Glomerular endothelial cell (primary cell): ENCODE data around the gene PTPRO. TPM values are rescaled to one million over a fixed set of nuclear protein-coding genes. Genes with fewer than 3 reads are reported as not detected.

Experiments
- DNase-seq: peaks from one replicate; pipeline ENCODE4 v3.0.0-alpha.2; 2011; ENCODE audit warnings: low read depth, low spot score; ENCODE audit errors: extremely low read depth
- total RNA-seq: library from RNA; depleted of rRNA; stranded (reverse); fragments of >200 nt; gene quantifications from 2 replicates; pipeline ENCODE4 v1.2.3, GENCODE V29; 2015

PTPRO gene
- total RNA-seq, 1 donor from 2014 or later = not detected

DNA sequence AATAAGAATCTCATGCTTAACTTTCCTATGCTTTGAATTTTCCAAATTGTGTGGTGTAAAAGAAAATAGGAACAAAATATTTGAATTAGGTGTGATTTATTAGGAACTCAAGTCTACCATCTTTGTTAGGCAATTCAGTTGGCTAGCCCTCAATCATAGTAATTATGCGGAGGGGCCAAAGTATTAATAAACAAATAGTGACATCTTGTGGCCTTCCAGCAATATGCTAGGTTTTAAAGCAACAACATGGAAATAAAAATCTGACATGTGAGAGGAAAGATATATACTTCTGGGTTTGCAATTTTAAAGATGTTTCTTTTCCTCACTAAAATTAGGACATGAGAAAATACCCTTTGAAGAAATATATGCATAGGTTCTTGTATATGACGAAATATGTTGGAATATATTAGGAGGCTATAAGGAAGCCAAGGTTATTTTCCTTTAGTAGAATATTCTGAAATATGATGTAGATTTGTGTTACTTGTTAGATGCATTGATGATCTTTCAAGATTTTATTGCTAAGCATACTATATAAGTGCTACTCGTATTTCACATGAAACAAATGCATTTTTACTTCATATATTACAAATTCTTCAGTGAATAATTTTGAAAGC, 200.4 kb downstream of the PTPRO start:
- no peak for DNase-seq

DNA sequence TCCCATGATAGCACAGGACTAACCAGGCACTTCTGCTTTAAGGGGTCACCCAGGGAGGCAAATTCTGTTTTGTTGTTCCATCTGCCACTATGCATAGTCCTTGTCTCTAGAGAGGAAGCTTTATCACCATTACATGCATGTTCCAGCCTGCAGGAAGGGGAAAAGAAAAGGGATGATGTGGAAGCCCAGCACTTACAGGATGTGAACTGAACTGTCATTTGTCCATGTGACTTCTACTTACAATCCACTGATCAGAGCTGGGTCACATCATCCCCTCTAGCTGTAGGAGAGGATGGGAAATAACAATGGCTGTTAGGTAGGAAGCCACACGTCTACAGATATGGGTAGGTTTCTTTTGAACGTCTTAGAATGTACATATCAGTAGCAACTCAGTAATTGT, 203.1 kb downstream of the PTPRO start:
- no peak for DNase-seq

DNA sequence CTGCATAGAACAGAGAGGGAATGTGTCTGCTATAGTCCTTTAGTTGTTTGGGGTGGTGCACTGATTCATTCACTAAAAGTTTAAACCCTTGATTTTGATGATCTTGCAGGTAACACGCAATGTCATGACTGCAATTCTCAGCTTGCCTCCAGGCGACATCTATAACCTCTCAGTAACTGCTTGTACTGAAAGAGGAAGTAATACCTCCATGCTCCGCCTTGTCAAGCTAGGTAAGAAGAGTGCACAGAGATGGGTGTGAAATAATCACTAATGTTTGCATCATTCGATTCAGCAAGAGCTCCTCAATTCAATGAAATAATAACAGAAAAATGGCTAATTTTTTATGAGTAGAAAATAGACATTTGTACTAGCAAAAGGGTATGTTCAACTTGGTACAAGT, 203.7 kb downstream of the PTPRO start:
- no peak for DNase-seq

DNA sequence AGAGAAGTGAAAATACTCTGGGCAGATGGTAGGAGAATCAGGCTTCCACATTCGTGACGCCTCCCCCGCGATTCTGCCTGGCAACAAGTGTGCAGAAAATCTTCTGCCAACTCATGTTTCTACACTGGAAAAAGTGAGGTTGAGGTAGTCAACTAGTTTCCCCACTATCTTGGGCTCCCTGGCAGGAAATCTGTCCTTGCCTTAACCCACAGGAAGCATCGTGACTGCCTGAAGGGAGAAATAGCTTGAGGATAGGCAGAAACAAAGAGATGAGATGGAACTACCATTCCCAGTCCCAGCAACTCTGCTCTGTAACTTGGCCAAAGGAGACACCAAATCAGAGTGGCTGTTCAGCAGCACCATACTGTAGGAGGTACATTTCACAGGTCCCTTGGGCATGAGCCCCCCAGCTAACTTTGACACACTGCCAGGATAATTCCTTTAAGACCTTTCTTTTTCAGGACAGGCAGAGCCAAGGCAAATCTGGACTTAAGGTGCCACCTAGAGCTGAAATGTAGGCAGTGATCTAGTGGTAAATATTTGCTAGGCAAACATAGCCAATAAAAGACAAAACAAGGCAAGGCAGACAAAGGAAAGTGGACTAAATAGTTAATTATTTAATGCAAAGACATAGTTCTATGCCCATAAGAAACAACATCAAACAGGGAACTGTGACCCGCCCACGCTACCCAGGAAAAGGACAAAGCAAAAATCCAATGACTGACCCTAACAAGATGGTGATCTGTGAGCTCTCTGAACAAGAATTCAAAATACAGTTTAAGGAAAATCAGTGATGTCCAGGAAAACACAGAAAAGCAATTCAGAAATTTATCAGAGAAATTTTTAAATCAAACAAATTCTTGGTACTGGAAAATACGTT, 205.1 kb downstream of the PTPRO start:
- DNase-seq = no peak

DNA sequence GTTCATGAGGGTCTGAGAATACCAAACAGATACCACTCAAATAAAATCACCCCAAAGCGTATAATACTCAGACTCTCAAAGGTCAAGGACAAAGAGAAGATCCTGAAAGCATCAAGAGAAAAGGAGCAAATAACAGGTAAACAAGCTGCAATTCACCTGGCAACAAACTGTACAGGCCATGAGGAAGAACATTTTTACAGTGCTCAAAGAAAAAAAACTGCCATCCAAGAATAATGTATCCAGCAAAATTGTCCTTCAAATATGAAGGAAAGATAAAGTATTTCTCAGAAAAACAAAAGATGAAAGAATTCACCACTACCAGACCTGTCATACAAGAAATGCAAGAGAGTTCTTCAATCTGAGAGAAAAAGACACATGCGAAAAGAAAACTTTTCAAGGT, 206.4 kb downstream of the PTPRO start:
- DNase-seq = no peak

DNA sequence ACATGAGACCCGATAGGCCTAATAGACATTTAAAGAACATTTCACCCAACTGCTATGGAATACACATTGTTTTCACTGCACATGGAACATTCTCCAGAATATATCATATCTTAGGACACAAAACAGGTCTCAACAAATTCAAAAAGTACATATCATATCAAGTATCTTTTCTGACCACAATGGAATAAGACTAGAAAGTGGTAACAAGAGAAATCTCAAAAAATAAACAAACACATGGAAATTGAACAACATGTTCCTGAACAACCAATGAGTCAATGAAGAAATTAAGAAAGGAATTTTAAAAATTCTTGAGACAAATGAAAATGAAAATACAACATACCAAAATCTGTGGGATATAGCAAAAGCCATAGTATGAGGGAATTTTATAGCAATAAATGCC, 208.1 kb downstream of the PTPRO start:
- DNase-seq = no peak

DNA sequence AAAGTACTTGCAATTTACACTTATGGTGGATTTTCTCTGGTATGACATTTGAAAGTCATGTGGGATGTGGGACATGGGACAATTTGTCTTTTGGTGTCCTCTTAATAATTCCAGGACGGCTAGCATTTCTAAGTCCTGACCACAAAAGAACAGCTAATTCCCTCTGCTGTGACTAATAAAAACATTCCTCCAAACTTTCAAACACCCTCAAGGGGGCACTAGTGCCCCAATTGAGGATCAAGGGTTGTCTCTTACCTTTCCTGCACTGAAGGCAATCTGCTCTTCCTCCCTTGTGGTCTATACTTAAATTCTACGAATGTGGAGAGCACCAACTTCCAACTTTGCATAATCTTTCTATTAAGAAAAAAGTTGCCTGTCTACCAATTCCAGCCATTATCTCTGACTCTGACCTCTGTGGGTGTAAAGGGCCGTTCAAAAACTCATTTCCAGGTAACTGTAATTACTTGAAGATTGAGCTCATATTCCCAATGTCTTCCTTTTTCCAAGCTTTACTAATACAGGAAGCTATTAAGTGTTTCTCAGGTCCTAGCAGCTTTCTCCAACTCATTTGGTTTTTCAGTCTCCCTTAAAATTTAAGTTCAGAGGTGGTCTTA, 210.2 kb downstream of the PTPRO start:
- no peak for DNase-seq

DNA sequence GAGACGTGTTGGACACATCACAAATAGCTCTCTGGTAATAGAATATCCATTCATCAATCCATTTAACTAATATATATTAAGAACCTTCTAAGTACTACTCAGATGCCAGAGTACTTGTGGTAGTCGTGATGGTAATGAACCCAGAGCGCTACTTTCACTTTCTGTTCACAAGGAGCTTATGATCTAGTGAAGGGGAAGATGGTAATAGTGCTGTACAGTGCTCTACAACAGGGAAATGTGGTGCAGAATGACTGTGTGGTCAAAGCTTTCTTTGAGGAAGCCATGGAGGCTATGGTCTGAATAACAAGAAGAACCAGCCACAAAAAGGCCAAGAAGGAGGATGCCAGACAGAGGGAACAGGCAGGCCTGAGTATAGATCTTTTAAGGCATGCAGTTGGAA, 212.0 kb downstream of the PTPRO start:
- DNase-seq = no peak

DNA sequence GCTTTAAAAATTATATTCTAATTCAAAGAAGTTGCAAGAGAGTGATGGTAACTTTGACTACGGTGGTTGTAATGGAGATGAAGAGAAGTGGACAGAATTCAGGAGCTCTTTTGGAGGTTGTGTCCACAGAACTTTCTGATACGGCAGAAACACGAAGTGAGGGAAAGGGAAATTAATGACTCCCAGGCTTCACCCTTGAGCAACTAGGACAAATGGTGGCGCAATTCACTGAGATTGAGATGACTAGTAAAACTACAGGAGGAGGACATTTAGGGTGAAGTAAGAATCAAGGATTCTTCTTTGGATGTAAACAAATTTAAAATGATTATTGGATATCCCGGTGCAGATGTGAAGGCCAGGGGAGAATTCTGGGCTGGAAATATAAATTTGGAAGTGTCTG, 212.6 kb downstream of the PTPRO start:
- DNase-seq = no peak

DNA sequence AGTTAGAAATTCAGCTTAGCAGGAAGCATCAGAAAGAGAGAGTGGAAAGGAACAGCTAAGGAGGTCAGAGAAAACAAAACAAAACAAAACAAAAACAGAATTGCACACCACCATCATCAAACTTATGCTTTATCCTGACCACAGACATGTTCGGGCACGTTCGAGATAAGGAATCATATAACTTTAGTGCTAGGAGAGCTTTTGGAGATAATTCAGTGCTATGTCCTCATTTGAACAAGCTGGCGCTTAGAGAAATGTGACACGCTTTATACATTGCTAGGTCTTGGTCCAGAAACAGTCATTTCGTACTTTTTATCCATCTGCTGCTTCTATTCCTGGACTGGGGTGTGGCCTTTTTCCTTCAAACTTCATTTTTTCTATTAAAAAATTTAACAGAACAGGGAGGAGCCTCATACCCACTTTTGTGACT, 213.1 kb downstream of the PTPRO start:
- DNase-seq = no peak

DNA sequence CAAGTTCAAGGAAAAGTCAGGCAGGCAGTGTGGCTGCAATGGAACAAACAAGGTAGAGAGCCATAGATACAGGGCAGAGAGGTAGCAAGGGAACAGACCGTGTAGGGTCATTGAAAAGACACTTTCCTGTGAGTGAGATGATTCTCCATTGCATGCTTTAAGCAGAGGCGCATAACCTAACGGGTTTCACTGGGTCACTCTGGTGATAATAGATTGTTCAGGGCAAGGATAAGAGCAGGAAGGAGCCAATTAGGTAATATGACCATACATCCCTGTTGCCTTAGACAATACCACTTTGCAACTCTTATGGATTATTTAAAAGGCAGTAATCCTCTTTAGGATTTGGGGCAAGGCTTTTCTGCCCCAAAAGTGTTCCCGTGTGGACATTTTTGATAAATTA, 214.1 kb downstream of the PTPRO start:
- DNase-seq = no peak

DNA sequence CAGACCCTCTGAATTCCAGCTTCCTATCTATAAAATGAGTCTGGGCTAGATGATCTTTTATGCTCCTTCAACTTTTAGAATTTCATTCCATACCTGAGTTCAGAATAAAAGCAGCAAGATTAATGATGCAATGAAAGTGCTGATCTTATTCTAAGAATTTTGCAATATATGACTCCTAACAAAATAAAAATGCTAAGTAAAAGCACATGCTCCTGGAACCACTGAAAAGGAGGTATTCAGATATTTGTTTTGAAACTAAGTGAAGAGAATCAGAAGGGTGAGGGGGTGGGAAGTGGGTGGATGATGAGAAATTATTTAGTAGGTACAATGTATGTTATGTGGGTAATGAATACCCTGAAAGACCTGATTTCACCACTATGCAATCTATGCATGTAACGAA, 216.6 kb downstream of the PTPRO start:
- DNase-seq = no peak

DNA sequence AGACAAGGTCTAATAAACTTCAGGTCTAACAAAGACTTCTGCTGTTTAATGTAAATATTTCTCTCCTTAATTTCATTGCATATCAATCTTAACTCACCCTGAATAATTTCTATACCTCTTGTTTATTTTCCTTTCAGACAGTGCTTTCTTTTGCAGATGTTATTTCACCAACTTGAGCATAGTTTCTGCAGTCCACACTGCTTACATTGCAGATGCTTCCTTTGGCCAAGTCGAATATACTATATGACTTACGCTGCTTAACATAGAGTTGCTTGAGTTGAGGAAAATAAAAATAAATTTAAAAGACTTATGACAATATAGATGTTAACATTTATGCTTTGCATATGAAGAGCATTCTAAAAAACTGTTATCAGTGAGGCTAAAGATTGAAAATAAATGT, 217.7 kb downstream of the PTPRO start:
- DNase-seq = no peak

DNA sequence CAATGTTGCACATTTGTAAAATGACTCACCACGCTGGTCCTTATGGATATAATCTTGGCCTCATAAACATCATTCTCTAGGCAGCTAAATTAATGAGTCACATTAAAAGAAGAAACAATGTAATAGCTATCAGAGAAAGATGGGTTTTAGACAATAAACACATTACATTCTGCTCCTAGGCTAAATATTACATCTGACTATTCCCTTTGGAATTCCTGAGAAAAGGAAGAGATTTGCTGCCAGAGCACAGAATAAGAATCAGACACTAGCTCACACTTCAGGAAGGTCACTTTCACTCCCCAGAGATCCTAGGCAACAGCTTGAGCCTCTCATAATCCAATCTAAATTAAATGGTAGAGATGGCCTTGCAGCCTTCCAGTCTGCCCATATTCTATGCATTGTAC, 218.2 kb downstream of the PTPRO start:
- DNase-seq = no peak

DNA sequence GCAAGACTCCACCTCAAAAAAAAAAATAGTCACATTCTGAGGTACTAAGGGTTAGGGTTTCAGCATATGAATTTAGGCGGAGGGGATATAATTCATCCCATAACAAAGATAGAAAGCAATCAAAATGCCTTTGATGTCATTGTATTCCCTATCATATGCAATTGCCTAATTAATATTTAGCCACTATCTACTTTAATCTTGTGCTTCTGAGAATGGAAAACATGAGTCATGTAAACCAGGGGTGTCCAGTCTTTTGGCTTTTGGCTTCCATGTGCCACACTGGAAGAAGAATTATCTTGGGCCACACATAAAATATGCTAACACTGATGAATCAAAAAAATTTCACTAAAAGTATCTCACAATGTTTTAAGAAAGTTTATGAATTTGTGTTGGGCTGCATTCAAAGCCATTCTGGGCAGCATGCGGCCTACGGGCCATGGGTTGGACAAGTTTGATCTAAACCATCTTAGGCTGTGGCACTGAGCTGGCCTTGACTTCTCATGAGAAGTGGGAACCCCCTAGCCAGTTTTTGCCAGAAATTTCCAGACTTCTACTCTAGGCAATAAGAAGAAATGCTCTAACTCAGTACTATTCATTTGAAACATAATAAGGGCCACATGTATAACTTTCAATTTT, 219.8 kb downstream of the PTPRO start:
- no peak for DNase-seq

DNA sequence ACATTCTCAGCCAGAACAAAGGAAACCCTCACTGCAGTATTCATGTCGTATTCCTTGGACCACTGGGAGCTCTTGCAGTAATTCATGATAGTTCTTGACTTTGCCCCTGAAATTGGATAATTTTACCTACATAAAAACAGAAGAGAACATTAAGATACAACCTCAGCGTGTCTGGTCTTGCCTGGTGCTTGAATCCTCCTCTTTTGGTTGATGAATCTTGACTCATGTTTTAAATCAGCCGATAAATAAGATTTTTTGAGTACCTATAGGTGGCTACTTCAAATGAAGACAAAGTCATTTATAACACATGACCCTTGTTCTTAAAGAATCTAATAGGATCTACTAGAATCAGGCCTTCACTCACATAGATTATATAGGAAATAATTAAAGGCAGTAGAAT, 221.0 kb downstream of the PTPRO start:
- no peak for DNase-seq

DNA sequence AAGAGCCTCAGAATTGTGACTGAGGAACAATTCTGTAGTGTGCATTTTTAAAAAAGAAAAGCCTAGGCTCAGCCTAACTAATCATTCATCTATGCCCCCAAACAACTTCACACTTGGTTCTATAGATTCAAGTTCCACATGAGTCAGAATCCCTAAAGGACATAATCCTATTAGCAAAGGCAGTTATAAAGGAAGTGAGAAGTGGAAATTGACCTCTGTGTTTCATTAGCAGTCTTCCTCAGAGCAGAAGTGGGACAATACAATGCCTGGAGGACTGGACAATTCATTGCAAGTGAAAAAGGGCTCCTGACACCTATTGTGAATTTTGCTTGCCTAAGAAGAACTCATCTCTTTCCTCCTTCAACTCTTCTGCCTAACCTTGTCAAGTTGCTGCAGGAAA, 222.3 kb downstream of the PTPRO start:
- DNase-seq = no peak

DNA sequence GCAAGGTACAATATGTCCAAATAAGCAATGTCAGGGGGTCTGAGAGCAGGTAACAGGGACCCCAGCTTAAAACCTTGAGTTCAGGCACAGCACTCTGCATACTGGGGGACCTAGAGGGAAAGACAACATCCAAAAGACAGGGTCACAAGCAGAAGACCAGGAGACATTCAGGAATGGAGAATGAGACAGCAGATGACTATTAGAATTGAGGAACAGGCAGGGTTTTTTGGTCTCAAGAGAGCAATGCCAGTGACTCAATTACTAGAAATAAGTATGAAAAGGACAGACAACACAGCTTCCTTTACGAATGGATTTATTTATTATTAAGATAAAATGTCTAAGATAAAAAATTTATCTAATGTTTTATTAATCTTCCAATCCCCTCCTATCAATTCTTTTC, 223.0 kb downstream of the PTPRO start:
- no peak for DNase-seq

DNA sequence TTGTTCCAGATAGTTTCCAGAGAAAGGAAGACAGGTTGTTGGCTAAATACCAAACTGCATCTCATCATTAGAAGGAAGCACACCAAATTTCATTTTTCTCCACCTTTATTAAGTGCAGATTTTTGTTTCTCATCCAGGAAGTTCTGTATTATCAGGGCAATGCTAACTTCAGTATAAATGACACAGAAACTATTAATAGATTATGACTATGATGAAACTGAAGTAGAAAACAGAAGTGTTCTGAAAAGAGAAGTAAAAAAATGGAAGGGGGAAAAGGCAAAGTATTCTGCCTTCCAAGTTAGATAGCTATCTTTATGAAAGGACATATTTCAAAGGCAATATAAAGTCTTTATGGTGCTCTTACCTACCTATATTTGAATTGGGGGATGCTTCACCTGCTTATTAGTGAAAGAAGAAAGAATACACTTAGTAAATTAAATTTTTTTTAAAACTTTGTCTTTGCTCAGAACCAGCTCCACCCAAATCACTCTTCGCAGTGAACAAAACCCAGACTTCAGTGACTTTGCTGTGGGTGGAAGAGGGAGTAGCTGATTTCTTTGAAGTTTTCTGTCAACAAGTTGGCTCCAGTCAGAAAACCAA, 223.9 kb downstream of the PTPRO start:
- no peak for DNase-seq

DNA sequence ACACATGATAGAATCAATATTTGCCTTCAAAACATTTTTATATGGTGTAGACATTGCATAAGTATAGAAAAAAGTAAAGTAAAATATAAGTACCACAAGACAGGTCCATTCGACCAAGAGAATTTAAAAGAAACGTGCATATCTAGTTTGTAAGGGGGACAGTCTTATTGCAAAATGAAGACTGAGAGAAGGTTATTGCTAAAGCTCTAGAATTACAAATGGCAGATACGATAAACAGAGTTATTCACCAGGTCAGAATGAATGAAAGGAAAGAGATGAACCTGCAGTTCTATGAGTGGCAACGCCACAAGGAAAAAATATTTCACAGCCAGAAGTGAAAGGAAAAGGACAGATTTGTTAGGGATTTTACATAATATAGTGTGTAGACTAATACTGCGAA, 224.8 kb downstream of the PTPRO start:
- DNase-seq = no peak

DNA sequence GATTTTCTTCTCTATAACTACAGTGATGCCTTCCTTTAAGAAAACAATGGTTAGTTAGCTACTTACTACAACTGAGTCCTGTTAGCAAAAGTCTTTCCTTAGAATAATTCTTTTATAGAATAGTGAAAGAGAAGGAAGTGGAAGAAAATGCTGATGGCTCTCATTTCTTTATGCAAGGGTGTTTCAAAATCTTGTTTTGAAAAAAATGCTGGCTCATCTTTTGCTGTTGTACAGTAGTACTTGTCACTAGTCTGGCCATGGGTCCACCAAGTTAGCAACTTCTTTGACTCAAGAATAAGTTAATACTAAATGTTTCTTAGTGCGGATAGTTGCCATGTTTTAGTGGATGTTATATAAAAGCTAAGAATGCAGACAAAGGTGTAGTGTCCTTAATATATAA, 225.4 kb downstream of the PTPRO start:
- DNase-seq = no peak
